SK-N-SH treated with all-trans-retinoic acid at 6 μM for 48 hours (cell line): ENCODE measurements around the gene CPHXL2.

ENCODE experiments used
- ATAC-seq: fragments of 200-7000 bp; cut with Tn5 transposase; 3 replicates; pipeline ENCODE4 v1.9.1; 2020; ENCODE audit warnings: mild to moderate bottlenecking, moderate library complexity
- ARNTL ChIP-seq: fragments of 450-650 bp; formaldehyde crosslinking; IDR thresholded peaks from 2 replicates; pipeline ENCODE4 v1.5.0; 2020; ENCODE audit warnings: low read depth, mild to moderate bottlenecking, moderate library complexity, borderline replicate concordance
- BACH2 ChIP-seq: fragments of 250-450 bp; sonication (Bioruptor Pico); IDR thresholded peaks from 2 replicates; pipeline ENCODE4 v1.9.0; 2021; ENCODE audit warnings: mild to moderate bottlenecking, borderline replicate concordance
- ESRRG ChIP-seq: fragments of 250-450 bp; sonication (Bioruptor Pico); IDR thresholded peaks from 2 replicates; pipeline ENCODE4 v1.6.1; 2021; ENCODE audit warnings: mild to moderate bottlenecking
- GLIS3 ChIP-seq: fragments of 250-450 bp; sonication (Bioruptor Pico); IDR thresholded peaks from 2 replicates; pipeline ENCODE4 v1.5.0; 2020; ENCODE audit warnings: mild to moderate bottlenecking, moderate library complexity
- ISL1 ChIP-seq: fragments of 250-450 bp; sonication (Bioruptor Pico); IDR thresholded peaks from 2 replicates; pipeline ENCODE4 v2.1.2; 2022; ENCODE audit warnings: mild to moderate bottlenecking, moderate library complexity
- PPARA ChIP-seq: fragments of 250-450 bp; sonication (Bioruptor Pico); IDR thresholded peaks from 2 replicates; pipeline ENCODE4 v1.5.0; 2020; ENCODE audit warnings: mild to moderate bottlenecking, borderline replicate concordance
- RARB ChIP-seq: fragments of 250-450 bp; sonication (Bioruptor Pico); IDR thresholded peaks from 2 replicates; pipeline ENCODE4 v1.8.0; 2021; ENCODE audit warnings: mild to moderate bottlenecking, moderate library complexity
- SNAI2 ChIP-seq: fragments of 250-450 bp; sonication (Bioruptor Pico); IDR thresholded peaks from 2 replicates; pipeline ENCODE4 v1.5.0; 2020; ENCODE audit warnings: mild to moderate bottlenecking, moderate library complexity
- TCF4 ChIP-seq: fragments of 250-450 bp; sonication (Bioruptor Pico); IDR thresholded peaks from 2 replicates; pipeline ENCODE4 v1.8.0; 2021; ENCODE audit warnings: mild to moderate bottlenecking, moderate library complexity, borderline replicate concordance
- TOX ChIP-seq: fragments of 250-450 bp; sonication (Bioruptor Pico); IDR thresholded peaks from 2 replicates; pipeline ENCODE4 v1.8.0; 2021; ENCODE audit warnings: mild to moderate bottlenecking, moderate library complexity, borderline replicate concordance
- ZC3H10 ChIP-seq: fragments of 250-450 bp; sonication (Bioruptor Pico); IDR thresholded peaks from 2 replicates; pipeline ENCODE4 v1.5.1; 2021; ENCODE audit warnings: mild to moderate bottlenecking, moderate library complexity
- ZFP3 ChIP-seq: fragments of 250-450 bp; sonication (Bioruptor Pico); IDR thresholded peaks from 2 replicates; pipeline ENCODE4 v1.5.0; 2020; ENCODE audit warnings: mild to moderate bottlenecking, moderate library complexity
- ZFP30 ChIP-seq: fragments of 450-650 bp; formaldehyde crosslinking; IDR thresholded peaks from 2 replicates; pipeline ENCODE4 v1.5.0; 2022; ENCODE audit warnings: mild to moderate bottlenecking, moderate library complexity
- ZNF565 ChIP-seq: fragments of 450-650 bp; formaldehyde crosslinking; conservative IDR thresholded peaks from 2 replicates; pipeline ENCODE4 v1.5.0; 2020; ENCODE audit warnings: low read depth, mild to moderate bottlenecking, moderate library complexity
- ZNF70 ChIP-seq: fragments of 450-650 bp; formaldehyde crosslinking; IDR thresholded peaks from 2 replicates; pipeline ENCODE4 v1.5.0; 2020; ENCODE audit warnings: mild to moderate bottlenecking, moderate library complexity
- ZNF8 ChIP-seq: fragments of 450-650 bp; formaldehyde crosslinking; IDR thresholded peaks from 2 replicates; pipeline ENCODE4 v1.5.0; 2020; ENCODE audit warnings: mild to moderate bottlenecking, moderate library complexity
- TF ChIP-seq, protein P1 (sequence below): fragments of 250-450 bp; sonication (Bioruptor Pico); IDR thresholded peaks from 2 replicates; pipeline ENCODE4 v1.8.0; 2021; ENCODE audit warnings: low read depth, mild to moderate bottlenecking, moderate library complexity, borderline replicate concordance
- TF ChIP-seq, protein P2 (sequence below): fragments of 250-450 bp; sonication (Bioruptor Pico); IDR thresholded peaks from 2 replicates; pipeline ENCODE4 v1.5.0; 2020; ENCODE audit warnings: mild to moderate bottlenecking, moderate library complexity
- TF ChIP-seq, protein P3 (sequence below): fragments of 250-450 bp; sonication (Bioruptor Pico); IDR thresholded peaks from 2 replicates; pipeline ENCODE4 v1.5.1; 2021; ENCODE audit warnings: mild to moderate bottlenecking, moderate library complexity

Gene CPHXL2

DNA sequence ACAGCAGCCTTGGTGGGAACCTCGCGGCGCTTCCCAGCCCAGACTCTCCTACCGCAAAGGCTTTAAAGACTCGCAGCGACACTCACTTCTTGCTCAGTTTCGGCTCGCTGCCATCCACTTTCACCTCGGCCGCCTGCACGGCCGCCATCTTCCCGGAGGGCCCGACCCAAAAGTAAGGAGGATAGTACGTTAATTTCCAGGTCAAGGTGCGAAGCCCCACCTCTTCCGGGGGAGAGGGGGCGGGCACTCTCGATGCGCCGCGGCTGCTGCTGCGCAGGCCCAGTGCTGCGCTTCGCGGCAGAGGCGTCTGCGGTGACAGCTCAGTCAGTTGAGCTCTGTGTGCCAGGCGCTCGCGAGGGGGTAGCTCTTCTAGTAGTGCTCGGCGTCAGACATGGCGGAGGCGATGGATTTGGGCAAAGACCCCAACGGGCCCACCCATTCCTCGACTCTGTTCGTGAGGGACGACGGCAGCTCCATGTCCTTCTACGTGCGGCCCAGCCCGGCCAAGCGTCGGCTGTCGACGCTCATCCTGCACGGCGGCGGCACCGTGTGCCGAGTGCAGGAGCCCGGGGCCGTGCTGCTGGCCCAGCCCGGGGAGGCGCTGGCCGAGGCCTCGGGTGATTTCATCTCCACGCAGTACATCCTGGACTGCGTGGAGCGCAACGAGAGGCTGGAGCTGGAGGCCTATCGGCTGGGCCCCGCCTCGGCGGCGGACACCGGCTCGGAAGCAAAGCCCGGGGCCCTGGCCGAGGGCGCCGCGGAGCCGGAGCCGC lies 29.1 kb downstream of the CPHXL2 start, which contains the start of the genes KARS1 and TERF2IP (continued):
- TF ChIP-seq, protein P1, sequence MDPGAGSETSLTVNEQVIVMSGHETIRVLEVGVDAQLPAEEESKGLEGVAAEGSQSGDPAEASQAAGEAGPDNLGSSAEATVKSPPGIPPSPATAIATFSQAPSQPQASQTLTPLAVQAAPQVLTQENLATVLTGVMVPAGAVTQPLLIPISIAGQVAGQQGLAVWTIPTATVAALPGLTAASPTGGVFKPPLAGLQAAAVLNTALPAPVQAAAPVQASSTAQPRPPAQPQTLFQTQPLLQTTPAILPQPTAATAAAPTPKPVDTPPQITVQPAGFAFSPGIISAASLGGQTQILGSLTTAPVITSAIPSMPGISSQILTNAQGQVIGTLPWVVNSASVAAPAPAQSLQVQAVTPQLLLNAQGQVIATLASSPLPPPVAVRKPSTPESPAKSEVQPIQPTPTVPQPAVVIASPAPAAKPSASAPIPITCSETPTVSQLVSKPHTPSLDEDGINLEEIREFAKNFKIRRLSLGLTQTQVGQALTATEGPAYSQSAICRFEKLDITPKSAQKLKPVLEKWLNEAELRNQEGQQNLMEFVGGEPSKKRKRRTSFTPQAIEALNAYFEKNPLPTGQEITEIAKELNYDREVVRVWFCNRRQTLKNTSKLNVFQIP = no peak
- TF ChIP-seq, protein P2, sequence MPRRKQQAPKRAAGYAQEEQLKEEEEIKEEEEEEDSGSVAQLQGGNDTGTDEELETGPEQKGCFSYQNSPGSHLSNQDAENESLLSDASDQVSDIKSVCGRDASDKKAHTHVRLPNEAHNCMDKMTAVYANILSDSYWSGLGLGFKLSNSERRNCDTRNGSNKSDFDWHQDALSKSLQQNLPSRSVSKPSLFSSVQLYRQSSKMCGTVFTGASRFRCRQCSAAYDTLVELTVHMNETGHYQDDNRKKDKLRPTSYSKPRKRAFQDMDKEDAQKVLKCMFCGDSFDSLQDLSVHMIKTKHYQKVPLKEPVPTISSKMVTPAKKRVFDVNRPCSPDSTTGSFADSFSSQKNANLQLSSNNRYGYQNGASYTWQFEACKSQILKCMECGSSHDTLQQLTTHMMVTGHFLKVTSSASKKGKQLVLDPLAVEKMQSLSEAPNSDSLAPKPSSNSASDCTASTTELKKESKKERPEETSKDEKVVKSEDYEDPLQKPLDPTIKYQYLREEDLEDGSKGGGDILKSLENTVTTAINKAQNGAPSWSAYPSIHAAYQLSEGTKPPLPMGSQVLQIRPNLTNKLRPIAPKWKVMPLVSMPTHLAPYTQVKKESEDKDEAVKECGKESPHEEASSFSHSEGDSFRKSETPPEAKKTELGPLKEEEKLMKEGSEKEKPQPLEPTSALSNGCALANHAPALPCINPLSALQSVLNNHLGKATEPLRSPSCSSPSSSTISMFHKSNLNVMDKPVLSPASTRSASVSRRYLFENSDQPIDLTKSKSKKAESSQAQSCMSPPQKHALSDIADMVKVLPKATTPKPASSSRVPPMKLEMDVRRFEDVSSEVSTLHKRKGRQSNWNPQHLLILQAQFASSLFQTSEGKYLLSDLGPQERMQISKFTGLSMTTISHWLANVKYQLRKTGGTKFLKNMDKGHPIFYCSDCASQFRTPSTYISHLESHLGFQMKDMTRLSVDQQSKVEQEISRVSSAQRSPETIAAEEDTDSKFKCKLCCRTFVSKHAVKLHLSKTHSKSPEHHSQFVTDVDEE (CRISPR knock-in tag) = no peak
- no peak for TF ChIP-seq TCF4 (CRISPR knock-in tag)

DNA sequence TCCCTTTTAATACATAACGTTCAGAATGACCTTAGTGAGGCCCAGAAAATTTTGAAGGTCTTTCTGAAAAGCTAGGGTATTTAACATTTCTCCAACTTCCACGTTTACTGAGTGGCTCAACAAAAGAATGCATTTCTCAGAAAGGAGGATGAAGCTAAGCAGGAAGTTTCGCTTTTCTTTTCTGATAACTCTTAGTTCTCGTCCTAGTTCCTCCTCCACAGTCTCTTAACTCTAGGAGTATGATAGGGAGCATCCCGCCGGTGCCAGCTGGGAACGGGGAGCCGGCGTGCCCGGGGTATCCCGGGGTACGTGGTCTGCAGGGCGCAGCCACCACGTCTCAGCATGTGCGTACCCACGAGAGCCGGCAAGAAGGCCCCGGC lies 29.7 kb downstream of the CPHXL2 start:
- TF ChIP-seq ZNF8 (CRISPR knock-in tag) = no peak
- TF ChIP-seq ZFP30 = no peak
- TF ChIP-seq ZC3H10 (CRISPR knock-in tag) = no peak
- TF ChIP-seq GLIS3 (CRISPR knock-in tag) = no peak
- no peak for TF ChIP-seq BACH2 (CRISPR knock-in tag)
- no peak for TF ChIP-seq ARNTL
- TF ChIP-seq ZNF70 (CRISPR knock-in tag) = no peak
- no peak for TF ChIP-seq PPARA
- TF ChIP-seq, all 23 proteins: peak for 0
- peak; percentile 51 for ATAC-seq

DNA sequence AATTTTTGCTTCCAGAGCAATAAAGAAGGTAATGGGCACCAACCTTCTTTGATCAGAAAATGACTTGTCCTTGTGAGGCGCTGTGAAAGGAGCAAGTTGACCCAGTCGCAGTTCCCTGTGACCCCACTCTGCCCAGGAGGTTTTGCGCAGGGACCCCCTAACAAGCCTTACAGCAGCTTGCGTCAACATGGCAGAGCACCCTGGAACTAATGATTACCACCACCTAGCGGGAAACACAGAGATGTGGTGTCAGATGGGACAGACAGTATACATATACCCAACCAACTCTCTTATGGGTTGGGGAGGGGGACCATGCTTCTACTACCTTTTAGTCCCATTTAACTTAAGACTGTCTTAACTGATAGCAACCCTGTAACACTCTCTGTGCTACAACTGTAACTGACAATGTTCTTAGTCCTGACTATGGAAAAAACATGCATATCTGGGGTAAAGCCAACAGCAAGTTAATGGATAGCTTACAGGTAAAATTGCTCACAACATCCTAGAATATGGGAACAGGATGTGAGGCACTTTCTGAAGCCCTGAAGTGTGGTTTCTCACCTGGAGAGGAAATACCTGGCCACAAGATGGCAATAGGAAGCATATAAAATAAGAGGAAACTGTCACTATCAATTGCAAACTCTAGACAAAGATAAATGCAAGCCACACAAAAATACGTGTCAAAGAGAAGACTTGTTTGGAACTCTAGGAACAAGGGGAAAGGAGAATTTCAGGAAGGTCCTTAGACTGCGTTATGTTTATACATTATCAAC lies 32.4 kb downstream of the CPHXL2 start:
- no peak for ATAC-seq
- no peak for TF ChIP-seq ZFP3 (CRISPR knock-in tag)
- no peak for TF ChIP-seq SNAI2 (CRISPR knock-in tag)
- TF ChIP-seq ZC3H10 (CRISPR knock-in tag) = no peak
- no peak for TF ChIP-seq BACH2 (CRISPR knock-in tag)
- no peak for TF ChIP-seq TCF4 (CRISPR knock-in tag)
- no peak for TF ChIP-seq ARNTL
- TF ChIP-seq, protein P2 (CRISPR knock-in tag) = no peak
- no peak for TF ChIP-seq ZNF565 (CRISPR knock-in tag)
- TF ChIP-seq, protein P3, sequence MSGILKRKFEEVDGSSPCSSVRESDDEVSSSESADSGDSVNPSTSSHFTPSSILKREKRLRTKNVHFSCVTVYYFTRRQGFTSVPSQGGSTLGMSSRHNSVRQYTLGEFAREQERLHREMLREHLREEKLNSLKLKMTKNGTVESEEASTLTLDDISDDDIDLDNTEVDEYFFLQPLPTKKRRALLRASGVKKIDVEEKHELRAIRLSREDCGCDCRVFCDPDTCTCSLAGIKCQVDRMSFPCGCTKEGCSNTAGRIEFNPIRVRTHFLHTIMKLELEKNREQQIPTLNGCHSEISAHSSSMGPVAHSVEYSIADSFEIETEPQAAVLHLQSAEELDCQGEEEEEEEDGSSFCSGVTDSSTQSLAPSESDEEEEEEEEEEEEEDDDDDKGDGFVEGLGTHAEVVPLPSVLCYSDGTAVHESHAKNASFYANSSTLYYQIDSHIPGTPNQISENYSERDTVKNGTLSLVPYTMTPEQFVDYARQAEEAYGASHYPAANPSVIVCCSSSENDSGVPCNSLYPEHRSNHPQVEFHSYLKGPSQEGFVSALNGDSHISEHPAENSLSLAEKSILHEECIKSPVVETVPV = no peak
- no peak for TF ChIP-seq RARB (CRISPR knock-in tag)
- no peak for TF ChIP-seq TOX (CRISPR knock-in tag)

DNA sequence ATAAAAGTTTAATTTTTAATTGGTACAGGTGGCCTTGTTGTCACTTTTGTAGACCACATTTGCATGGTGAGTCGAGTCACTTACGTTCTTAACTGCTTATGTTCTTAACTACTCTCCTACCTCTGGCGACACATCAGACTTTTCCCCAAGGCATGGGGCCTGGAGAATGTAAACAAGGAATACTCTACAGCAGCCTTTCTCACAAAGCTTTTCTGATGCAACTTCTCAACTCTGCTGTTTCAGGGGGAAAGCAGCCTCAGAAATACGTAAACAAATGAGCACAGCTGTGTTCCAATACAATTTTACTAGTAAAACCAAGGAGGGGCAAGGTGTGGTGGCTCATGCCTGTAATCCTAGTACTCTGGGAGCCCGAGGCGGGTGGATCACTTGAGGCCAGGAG lies 36.2 kb downstream of the CPHXL2 start:
- no peak for ATAC-seq
- TF ChIP-seq GLIS3 (CRISPR knock-in tag) (no peak), BACH2 (CRISPR knock-in tag) (no peak), ZFP3 (CRISPR knock-in tag) (no peak), ISL1 (CRISPR knock-in tag) (no peak), ZFP30 (no peak), PPARA (no peak), ZC3H10 (CRISPR knock-in tag) (no peak), TCF4 (CRISPR knock-in tag) (no peak), ZNF8 (CRISPR knock-in tag) (no peak), ZNF565 (CRISPR knock-in tag) (no peak), ESRRG (CRISPR knock-in tag) (no peak), ZNF70 (CRISPR knock-in tag) (no peak)
- TF ChIP-seq, protein P1 = no peak
- TF ChIP-seq, protein P3 = no peak
